NCI-H748 treated with DMSO at 0.1 percent for 48 hours (cell line): ENCODE measurements around the gene SRI.
"Not testable (repeated sequence)": the region's sequence is repeated elsewhere in the genome, so short reads cannot be mapped to it uniquely, and the experiment has no call there.

Experiments used
- DNase-seq: peaks from one replicate; lab custom pipeline; 2025; lab: John Stamatoyannopoulos, UW

Gene SRI

GRCh38 chr7:88176190-88176589 lies 43.6 kb downstream of the SRI start:
- no peak for DNase-seq

GRCh38 chr7:88172842-88173241 lies 47.0 kb downstream of the SRI start:
- DNase-seq, result no peak

- DNase-seq, result no peak
These were observed 50.0 kb downstream of the SRI start for GRCh38 chr7:88169717-88170320.

GRCh38 chr7:88167721-88168120 lies 52.1 kb downstream of the SRI start:
- no peak for DNase-seq

GRCh38 chr7:88167223-88167622 lies 52.6 kb downstream of the SRI start:
- no peak for DNase-seq

GRCh38 chr7:88165697-88166096 lies 54.1 kb downstream of the SRI start:
- DNase-seq, result no peak

GRCh38 chr7:88159741-88160140 lies 60.1 kb downstream of the SRI start:
- DNase-seq, result not testable (repeated sequence)

GRCh38 chr7:88156356-88156755 lies 63.5 kb downstream of the SRI start:
- DNase-seq, result no peak

- no peak for DNase-seq
These were observed 64.1 kb downstream of the SRI start for GRCh38 chr7:88155756-88156155.
